Activated naive CD4-positive, alpha-beta T cell treated with anti-CD3 and anti-CD28 coated beads, Interleukin-2, amount 50 U/mL, for 16 hours (primary cell): ENCODE results near the gene TMIGD3.

Source experiments
- DNase-seq: peaks from one replicate; pipeline ENCODE4 v3.0.0-alpha.2; 2020

Gene TMIGD3

GRCh38 chr1:111474521-111474920 lies 28.9 kb downstream of the TMIGD3 start:
- DNase-seq = no peak

DNA sequence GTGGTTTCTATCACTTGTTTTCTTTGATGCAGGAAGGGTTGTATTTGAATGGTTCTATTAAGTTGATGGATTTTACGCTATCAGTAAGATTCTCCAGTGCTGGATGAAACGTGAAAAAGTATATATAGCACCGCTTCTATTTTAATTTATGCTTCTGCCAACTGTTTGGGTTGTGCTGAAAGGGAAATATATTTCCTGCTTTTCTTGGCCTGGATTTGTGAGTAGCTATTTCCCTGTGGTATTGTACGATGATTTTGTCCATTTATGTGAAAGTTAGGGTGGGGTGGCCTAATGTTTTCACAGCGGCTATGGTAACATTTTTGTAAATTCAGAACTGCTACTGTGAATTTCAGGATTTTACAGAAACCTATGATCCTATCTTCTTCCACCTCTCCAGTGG lies 29.3 kb downstream of the TMIGD3 start:
- DNase-seq = no peak

DNA sequence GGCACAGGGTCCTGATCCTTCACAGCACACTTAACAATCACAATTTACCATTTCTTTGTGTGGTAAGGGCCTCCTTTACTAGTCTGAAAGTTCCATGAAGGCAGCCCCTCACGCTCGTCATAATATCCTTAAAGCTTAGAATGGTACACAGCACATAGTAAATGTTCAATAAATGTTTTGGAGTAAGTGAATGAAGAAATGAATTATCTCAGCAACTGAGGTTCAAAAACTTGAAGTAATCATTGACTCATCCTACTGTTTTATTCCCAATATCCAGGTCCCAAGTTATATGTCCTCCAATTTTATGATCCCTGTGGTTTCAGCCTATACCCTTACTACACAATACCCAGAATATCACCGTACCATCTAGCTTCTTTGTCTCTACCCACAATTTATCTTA lies 31.9 kb downstream of the TMIGD3 start:
- no peak for DNase-seq

DNA sequence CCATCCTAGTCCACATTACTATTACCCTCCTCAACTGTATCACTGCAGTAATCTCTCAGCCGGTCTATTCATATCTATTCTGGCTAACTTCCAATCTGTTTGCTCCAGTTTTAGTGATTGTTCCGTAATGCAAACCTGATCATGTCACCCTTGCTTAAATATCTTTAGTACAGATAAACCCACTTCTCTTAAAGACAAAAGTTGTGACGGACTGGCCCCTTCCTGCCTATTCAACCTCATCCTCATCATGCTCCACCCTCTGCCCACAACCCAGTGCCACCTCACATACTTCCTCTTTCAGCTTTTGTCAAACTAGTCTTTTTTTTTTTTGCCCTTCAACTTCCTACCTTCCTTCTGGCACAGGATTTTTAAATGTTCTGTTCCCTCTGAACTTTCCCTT lies 32.4 kb downstream of the TMIGD3 start:
- DNase-seq = peak; percentile 52

- no peak for DNase-seq
Measured at GRCh38 chr1:111470596-111470995, 32.8 kb downstream of the TMIGD3 start.

DNA sequence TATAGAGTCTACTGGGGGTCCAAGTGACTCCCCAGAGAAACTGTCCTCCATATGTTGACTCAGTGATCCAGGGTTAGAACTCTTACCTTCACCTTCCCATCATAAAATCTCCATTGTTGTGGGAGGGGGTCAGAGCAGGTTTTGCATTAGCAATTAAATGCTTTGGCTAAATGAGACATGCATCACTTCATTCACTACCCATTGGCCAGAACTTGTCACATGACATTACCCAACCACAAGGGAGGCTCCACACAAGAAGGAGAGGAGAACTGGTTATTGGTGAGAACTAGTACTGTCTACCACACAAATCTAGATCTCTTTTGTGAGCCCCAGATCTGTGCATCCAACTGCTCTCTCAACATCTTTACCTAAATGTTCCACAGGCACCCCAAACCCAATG lies 33.9 kb downstream of the TMIGD3 start:
- no peak for DNase-seq

GRCh38 chr1:111468717-111469100 lies 34.7 kb downstream of the TMIGD3 start:
- no peak for DNase-seq

GRCh38 chr1:111467865-111468716 lies 35.3 kb downstream of the TMIGD3 start:
- DNase-seq = no peak

GRCh38 chr1:111466480-111466879 lies 37.0 kb downstream of the TMIGD3 start:
- no peak for DNase-seq

- no peak for DNase-seq
Measured at GRCh38 chr1:111465754-111466153, 37.7 kb downstream of the TMIGD3 start.

GRCh38 chr1:111463029-111463683 lies 40.3 kb downstream of the TMIGD3 start:
- DNase-seq = no peak

GRCh38 chr1:111462370-111463028 lies 40.9 kb downstream of the TMIGD3 start:
- DNase-seq = no peak

GRCh38 chr1:111461765-111462164 lies 41.7 kb downstream of the TMIGD3 start:
- no peak for DNase-seq

DNA sequence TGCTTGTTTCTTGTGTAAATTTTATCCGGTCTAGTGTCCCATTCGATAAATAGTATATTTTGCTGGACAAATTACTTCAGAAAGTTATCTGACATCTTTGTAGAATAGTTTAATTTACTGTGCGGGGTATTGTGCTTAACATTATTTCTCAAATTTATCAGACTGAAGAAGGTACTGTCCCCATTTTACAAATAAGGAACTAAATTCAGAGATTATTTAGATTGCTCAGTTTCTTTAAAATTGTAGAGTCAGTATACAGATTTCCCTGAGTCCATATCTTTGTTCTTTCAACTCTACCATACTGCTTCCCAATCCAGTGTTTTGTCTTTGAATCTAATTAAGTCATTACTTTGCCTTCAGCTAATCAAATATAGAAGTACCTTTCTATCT lies 47.8 kb downstream of the TMIGD3 start:
- no peak for DNase-seq

- no peak for DNase-seq
Measured at GRCh38 chr1:111454859-111455641, 48.4 kb downstream of the TMIGD3 start.

- no peak for DNase-seq
Measured at GRCh38 chr1:111453706-111454105, 49.7 kb downstream of the TMIGD3 start.

DNA sequence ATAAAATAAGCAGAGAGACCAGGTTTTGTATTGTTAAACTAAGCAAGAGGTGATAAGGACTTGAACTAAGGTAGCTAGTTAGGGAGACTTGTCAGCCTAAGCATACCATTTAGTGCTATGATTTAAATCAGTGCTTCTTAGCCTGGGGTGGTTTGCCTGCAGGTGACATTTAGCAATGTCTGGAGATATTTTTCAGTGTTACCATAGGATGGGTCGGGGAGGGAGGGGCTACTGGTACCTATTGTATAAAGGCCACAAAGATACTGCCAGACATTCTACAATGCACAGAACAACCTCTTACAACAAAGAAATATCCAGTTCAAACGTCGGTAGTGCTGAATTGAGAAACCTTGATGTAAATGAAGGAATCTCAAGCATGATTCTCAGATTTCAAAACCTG lies 50.9 kb downstream of the TMIGD3 start:
- DNase-seq = no peak

GRCh38 chr1:111450185-111450584 lies 53.2 kb downstream of the TMIGD3 start:
- no peak for DNase-seq

DNA sequence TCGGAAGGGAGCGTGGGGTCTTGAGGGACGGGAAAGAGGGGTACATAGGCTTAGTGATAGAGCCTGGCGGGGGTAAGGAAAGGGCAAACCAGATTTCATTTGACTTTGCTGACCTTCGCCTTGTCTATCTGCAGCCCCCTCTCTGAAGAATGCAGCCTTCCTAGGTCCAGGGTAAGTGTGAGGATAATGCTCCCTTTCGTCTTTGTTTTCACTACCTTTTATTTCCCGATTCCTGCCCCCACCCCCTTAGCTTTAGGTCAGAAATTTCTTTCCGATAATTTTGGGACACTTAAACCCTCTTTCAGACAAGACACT lies 53.8 kb downstream of the TMIGD3 start:
- no peak for DNase-seq

GRCh38 chr1:111448918-111449702 lies 54.3 kb downstream of the TMIGD3 start, which contains the start of the genes ATP5PB and WDR77:
Gene ATP5PB (plus strand): TSS chr1:111449464. CDS start chr1:111449542, 78 bp downstream.
Gene WDR77 (minus strand): TSS chr1:111449256. CDS start chr1:111449169, 87 bp downstream.
- DNase-seq = peak; percentile 87

DNA sequence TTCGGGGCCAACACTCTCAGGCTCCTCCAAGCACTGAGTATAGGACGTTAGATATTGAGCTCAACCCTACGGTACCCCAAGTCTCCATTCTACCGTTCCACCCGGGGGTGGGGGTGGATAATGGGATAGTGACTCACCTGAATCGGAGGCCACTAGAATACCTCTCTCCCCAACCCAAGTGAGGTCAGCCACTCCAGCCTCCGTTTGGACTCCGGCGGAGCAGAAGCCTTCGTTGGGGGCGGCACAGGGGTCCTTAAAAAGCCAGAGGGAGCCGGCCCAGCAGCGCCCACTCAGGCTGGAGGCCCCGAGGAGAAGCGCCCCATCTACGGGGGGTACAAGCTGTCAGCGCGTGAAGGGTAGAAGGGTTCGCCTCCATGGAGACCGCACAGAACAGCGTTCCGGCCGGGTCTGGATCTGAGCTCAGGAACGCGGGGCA lies 54.9 kb downstream of the TMIGD3 start:
- peak; percentile 21 for DNase-seq
